GM19023 (cell line): ENCODE data around the gene OSBPL7.

ENCODE experiments used
- ATAC-seq: cut with Tn5 transposase; IDR thresholded peaks from one replicate; pipeline ENCODE4 v1.9.1; 2021; ENCODE audit warnings: mild to moderate bottlenecking, moderate library complexity; ENCODE audit not compliant: unreplicated experiment

The OSBPL7 gene

GRCh38 chr17:47830396-47831002, 8.9 kb upstream of the OSBPL7 start:
- ATAC-seq, result no peak

DNA sequence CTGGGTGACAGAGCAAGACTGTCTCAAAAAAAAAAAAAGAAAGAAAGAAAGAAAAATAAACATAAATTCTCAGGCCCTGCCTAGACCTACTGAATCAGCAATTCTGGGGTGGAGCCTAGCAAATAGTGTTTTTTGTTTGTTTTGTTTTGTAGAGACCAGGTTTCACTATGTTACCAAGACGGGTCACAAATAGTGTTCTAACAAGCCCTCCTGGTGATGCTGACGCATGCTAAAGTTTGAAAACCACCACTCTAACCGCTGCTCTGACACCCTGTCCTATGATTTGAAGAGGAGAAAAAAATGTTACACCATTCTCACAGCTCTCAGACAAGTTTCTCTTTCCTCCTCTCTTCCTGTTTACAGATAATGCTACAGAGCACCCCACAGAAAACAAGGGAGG, 8.3 kb upstream of the OSBPL7 start:
- ATAC-seq, result no peak

- no peak for ATAC-seq
These were observed 1.9 kb upstream of the OSBPL7 start for GRCh38 chr17:47823519-47823918.

DNA sequence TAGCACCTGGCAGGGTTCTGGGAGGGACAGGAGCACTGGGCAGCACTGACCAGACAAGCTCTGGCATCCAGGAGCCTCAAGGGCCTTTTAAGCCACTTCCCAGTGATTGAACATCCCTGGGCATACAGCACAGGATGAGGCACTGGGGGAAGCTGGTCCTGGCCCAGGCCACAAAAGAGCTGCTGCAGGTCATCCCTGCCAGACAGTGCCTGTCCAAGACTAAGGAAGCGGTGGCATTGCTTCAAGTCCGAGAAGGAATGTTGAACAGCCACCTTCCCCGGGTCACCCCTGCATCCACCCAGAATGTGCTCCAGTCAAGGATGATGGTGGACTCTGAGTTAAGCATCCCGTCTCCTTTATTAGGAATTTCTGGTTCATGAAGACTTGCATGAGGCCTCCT, 1.2 kb upstream of the OSBPL7 start:
- ATAC-seq, result no peak

- no peak for ATAC-seq
These were observed 567 bp downstream of the OSBPL7 start for GRCh38 chr17:47821031-47821423.

DNA sequence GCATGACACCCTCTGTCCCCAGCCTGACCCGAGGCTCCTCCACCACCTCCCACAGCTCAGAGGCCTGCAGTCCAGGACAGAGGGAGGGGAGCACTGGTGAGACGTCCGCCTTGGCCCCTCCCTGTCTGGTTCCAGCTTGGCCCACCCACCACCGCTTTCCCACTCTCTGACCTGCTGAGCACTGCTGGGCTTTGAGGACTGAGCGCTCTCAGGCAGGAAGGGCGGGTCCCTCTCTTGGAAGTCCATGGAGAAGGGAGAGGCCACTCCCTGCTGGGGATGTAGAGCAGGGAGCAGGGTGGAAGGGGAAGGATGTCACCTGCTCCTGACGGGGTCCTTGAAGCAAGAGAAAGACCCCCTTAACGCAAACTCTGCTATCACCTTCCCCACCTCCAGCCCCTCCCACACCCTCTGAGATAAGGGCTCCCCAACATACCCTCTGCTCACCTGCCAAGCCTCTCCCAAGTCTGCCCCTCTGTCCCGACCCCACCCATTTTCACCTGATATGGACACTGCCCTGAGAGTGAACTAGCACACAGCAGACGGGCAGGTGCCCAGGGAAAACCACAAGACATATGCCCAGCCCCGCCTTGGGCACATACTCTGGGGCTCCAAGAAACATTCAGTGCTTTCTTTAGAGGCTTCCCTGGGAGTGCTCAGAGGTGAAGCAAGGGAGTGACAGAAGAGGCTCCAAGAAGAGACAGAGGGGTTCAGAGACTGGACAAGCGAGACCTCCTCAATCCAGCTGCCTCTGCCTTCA, 1.4 kb downstream of the OSBPL7 start:
- no peak for ATAC-seq

- no peak for ATAC-seq
These were observed 2.1 kb downstream of the OSBPL7 start for GRCh38 chr17:47819475-47819874.

DNA sequence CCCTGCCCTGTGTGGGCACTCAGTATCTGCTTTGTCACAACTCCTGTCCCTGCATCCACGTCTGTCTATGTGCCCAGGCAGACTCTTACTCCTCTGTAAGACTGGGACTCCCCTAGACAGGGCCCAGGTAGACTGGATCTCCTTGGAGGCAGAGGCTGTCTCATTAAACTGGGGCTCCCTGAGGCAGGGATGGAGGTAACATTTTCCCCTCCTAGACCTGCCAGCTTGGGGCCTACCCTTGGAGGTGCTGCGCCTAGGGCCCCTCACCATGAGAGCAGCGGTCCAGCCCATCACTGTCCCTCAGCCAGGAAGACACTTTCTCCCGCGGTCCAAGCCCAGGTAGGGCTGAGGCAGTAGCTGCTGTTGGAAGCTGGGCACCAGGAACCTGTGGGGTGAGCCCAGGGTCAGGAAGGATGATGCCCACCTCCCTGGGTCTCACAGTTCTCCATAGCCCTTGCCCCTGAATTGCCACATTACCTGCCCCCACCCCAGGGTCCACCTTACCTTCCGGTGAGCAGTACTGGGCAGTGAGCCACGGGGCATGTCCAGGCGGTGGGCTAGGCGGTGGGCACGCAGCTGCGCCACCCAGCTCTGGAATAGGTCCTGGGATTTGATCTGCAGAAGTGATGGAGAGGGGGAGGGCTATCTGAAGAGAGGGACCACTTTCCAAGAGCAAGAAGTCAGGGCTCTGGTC, 3.4 kb downstream of the OSBPL7 start:
- ATAC-seq, result no peak

DNA sequence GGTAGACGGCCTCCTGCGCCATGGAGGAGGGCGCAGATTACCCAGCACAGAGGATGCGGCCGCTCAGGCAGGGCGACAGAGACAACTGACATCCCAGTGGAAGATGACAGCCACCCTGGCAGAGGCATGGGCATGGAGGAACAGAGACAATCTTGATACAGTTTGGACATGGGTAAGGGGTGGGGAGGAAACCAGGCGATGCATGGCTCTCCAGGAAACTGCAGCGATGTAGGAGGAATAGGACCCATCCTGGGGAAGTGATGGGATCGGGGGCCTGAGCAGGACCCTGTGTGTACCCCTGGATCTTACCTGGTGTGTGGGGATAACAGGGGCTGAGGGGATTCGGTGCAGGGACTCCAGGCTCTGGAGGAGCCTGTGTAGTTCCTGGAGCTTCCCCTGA, 4.6 kb downstream of the OSBPL7 start:
- ATAC-seq, result no peak

GRCh38 chr17:47816111-47816735, 5.4 kb downstream of the OSBPL7 start:
- no peak for ATAC-seq

DNA sequence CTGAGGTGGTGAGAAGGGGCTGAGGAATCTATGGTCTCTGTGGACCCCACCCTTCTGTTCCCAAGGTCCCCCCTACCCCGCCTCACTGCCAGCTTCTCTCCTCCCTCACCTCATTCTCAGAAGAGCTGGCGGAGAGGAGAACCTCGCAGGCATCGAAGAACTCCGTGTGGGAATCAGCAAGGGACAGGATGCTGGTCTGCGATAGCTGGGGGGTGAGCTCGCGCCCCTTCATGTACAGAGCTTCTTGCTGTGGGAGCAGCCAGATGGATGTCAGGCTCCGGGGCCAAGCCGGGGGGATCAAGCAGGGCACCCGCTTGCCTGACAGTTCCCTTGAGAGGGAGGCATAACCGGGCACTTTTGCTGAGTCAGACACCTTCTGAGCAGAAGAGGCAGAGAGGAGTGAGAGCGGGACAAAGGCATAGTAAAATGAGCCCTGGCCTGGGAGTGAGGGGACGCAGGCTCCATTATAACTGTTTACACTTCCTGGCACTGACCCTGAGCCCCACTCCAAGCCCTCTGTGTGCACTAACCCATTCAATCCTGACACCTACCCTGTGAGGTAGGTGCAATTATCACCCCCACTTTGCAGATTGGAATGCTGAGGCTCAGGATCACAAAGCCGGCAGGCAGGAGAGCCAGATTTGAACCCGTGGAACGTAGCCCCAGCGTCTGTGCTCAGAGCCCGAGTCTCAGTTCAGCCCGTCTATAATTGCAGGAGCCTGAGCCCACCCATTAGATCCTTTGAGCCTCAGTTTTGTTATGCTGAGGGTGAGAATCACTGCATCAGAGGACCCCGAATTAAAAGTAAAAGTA, 6.3 kb downstream of the OSBPL7 start:
- no peak for ATAC-seq

DNA sequence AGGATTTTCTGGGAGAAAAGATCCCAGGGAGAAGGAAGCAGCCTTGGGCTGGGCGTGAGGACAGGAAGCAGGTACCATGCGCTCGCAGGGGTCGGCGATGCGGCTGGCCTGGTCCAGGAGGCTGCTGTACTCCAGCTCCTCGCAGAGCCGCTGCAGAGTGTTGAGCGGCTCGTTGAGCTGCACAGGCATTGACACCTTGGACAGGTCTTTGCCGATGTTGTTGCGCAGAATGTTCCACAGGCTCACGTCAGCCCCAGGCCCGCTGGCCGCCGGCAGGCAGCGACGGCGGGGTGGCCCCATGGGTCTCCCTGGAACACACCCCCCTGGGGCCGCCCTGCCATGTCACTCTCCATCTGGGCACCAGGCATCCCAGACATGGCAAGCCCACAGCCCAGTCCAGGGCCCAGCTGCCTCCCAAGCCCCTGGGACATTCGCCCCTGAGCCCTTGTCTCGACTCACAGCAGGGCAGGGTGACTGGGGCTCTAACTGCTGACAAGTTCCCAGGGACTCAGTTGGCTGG, 8.0 kb downstream of the OSBPL7 start:
- ATAC-seq, result no peak

DNA sequence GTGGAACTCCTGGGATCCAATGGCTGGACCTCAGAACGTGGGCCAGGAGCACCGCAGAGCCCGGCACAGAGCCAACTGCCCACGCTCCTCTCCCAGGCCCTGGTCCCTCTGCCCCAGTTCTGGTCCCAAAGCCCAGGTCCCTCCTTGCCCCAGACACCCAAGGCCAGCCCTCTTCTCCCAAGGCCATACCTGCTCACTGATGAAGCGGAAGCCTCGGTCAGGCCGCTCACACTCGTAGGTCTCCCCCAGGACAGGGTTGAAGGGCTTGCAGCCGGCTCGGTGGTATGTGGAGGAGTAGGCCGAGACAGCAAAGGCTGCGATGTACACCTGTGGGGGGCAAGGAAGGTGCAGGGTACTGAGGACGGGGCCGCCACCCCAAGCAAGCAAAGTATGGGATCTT, 8.5 kb downstream of the OSBPL7 start:
- no peak for ATAC-seq

- ATAC-seq, result no peak
These were observed 9.3 kb downstream of the OSBPL7 start for GRCh38 chr17:47812146-47812920.

- no peak for ATAC-seq
These were observed 9.9 kb downstream of the OSBPL7 start for GRCh38 chr17:47811709-47812108.

DNA sequence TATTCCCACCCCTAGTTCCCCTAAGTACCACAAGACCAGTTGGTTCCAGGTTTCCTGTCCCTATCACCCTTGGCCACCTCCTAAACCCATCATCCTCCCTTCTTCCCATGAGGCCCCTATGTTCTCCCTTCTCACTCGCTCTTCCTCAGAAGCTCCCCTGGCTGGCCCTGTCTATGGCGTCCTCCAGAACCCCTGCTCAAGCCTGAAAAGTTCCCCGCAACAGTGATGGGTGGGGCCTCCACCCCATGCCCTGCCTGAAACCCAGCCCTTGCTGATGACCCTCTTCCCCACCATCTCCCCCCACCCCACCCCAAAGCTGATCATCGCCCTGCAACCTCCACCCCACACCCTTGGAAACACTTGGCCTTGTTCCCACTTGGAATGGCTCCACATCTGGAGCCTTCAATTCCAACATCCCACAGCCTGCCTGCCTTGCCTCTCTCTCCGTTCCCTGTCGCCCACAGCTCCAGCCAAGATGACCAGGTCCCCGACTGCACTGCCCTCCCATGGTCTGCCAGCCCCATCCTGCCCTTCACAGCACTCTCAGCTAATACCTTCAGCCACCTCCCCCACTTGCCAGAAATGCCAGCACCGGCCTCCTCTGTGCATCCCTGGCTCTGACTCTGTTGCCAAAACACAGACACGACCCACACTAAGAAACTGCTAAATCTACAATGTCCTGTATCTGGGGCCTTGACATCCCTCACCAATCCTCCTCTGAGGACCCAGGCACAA, 10.5 kb downstream of the OSBPL7 start:
- ATAC-seq, result no peak

DNA sequence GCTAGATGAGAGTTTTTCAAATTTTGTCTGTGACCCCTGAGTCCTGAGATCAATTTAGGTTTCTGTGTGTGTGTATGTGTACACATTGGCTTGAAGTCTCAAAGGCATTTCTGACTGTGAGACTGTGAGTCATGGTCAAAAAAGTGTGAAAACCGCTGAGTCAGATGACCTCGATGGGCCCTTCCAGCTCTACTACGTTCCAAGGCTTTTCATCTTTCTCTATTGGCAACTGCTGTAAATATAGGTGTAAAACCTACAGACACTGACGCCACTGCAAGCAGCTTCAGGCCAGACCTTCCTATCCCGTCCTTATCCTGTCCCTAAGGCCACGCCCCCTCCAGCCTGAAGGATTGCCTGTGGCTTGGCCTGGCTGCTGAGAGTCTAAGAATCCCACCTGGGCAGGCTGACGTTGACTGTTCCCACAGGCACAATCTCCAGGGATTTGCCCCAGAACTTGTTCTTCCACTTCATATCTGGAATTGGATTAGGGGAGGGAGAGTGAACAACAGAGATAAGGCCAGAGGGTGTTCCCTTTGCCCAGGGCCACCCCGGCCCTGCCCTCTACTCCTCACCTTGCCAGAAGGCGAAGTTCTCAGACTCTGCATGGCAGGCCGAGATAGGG, 11.3 kb downstream of the OSBPL7 start:
- no peak for ATAC-seq

GRCh38 chr17:47808830-47809480, 12.6 kb downstream of the OSBPL7 start:
- ATAC-seq, result no peak
